CD4-positive, alpha-beta T cell treated with Interleukin-4 for 1 hour (primary cell): ENCODE data around the gene MRPL20.
"Not testable (repeated sequence)": the region's sequence is repeated elsewhere in the genome, so short reads cannot be mapped to it uniquely, and the experiment has no call there.

Experiments
- DNase-seq, 2 donors: peaks; one replicate each; pipeline ENCODE4 v3.0.0-alpha.2; 2020 to 2022

The MRPL20 gene

GRCh38 chr1:1406821-1407635 is at the start of gene MRPL20:
Gene MRPL20, minus strand, starts transcription at chr1:1407293. Its CDS starts 76 bp downstream, at chr1:1407217.
- peak; percentile 95 to 96 for DNase-seq

- DNase-seq, result not testable (repeated sequence)
These were observed 49.7 kb upstream of the MRPL20 start for GRCh38 chr1:1456683-1457255.

GRCh38 chr1:1455934-1456333 is 48.8 kb upstream of the MRPL20 start:
- DNase-seq, result not testable (repeated sequence)

GRCh38 chr1:1455366-1455884 is 48.3 kb upstream of the MRPL20 start:
- DNase-seq, result no peak

GRCh38 chr1:1454286-1455056 is 47.4 kb upstream of the MRPL20 start:
- DNase-seq, result not testable (repeated sequence)

GRCh38 chr1:1452882-1453281 is 45.8 kb upstream of the MRPL20 start:
- DNase-seq, result no peak

GRCh38 chr1:1452365-1452739 is 45.3 kb upstream of the MRPL20 start:
- DNase-seq, result not testable (repeated sequence)

GRCh38 chr1:1451696-1452364 is 44.7 kb upstream of the MRPL20 start:
- DNase-seq, result no peak

- DNase-seq, result not testable (repeated sequence)
These were observed 43.5 kb upstream of the MRPL20 start for GRCh38 chr1:1450616-1451015.

GRCh38 chr1:1449099-1449739 is 42.1 kb upstream of the MRPL20 start, which contains the start of gene ATAD3C:
Gene ATAD3C, plus strand, starts transcription at chr1:1449689. Its CDS starts 995 bp downstream, at chr1:1450684.
- DNase-seq, result no peak

- not testable (repeated sequence) for DNase-seq
These were observed 39.5 kb upstream of the MRPL20 start for GRCh38 chr1:1446631-1447030.

- no peak for DNase-seq
These were observed 35.1 kb upstream of the MRPL20 start for GRCh38 chr1:1442069-1442770.

- DNase-seq, result peak; percentile 43 to 47
These were observed 34.2 kb upstream of the MRPL20 start for GRCh38 chr1:1441002-1441888.

GRCh38 chr1:1440262-1441001 is 33.3 kb upstream of the MRPL20 start:
- DNase-seq, result no peak

- no peak for DNase-seq
These were observed 32.6 kb upstream of the MRPL20 start for GRCh38 chr1:1439546-1440261.

- DNase-seq, result no peak
These were observed 31.7 kb upstream of the MRPL20 start for GRCh38 chr1:1438531-1439381.

- DNase-seq, result no peak
These were observed 30.8 kb upstream of the MRPL20 start for GRCh38 chr1:1437904-1438376.
